Activated CD4-positive, alpha-beta T cell treated with anti-CD3 and anti-CD28 coated beads, Interleukin-2, amount 10 ng/mL, durations not matched to agents 7 days and 5 days (primary cell): ENCODE results near the gene GLA. TPM values are rescaled to one million over a fixed set of nuclear protein-coding genes. Genes with fewer than 3 reads are reported as not detected.

ENCODE experiments used
- CTCF ChIA-PET: fragments of 350-600 bp; sonication (Branson Sonifier 250); formaldehyde crosslinking; loops from one replicate; lab custom pipeline; 2021; ENCODE audit warnings: antibody characterized with exemption; lab: Charles Lee
- POLR2A ChIA-PET: fragments of 350-600 bp; sonication (Branson Sonifier 250); formaldehyde crosslinking; loops from one replicate; lab custom pipeline; 2021; ENCODE audit warnings: antibody characterized with exemption; lab: Charles Lee
- DNase-seq: peaks from one replicate; pipeline ENCODE4 v3.0.0-alpha.2; 2020
- H3K27ac Mint-ChIP-seq: one replicate; pipeline ENCODE4 v1.8.0; 2021; ENCODE audit warnings: mild to moderate bottlenecking, moderate library complexity, mixed read lengths
- H3K27me3 Mint-ChIP-seq: one replicate; pipeline ENCODE4 v1.8.0; 2021; ENCODE audit warnings: mixed read lengths
- H3K36me3 Mint-ChIP-seq: one replicate; pipeline ENCODE4 v1.8.0; 2021; ENCODE audit warnings: low read depth, mixed read lengths
- H3K4me1 Mint-ChIP-seq: one replicate; pipeline ENCODE4 v1.8.0; 2021; ENCODE audit warnings: mixed read lengths
- H3K4me3 Mint-ChIP-seq: one replicate; pipeline ENCODE4 v1.8.0; 2021; ENCODE audit warnings: mild to moderate bottlenecking, moderate library complexity, mixed read lengths
- H3K9me3 Mint-ChIP-seq: one replicate; pipeline ENCODE4 v1.8.0; 2021; ENCODE audit warnings: mixed read lengths
- total RNA-seq, 2 experiments: library from RNA; stranded (reverse); gene quantifications; one replicate each; pipeline ENCODE4 v1.2.3, GENCODE V29; 2021

Gene GLA
- 10 to 100 TPM; 28.9 to 29.5 TPM for total RNA-seq

DNA sequence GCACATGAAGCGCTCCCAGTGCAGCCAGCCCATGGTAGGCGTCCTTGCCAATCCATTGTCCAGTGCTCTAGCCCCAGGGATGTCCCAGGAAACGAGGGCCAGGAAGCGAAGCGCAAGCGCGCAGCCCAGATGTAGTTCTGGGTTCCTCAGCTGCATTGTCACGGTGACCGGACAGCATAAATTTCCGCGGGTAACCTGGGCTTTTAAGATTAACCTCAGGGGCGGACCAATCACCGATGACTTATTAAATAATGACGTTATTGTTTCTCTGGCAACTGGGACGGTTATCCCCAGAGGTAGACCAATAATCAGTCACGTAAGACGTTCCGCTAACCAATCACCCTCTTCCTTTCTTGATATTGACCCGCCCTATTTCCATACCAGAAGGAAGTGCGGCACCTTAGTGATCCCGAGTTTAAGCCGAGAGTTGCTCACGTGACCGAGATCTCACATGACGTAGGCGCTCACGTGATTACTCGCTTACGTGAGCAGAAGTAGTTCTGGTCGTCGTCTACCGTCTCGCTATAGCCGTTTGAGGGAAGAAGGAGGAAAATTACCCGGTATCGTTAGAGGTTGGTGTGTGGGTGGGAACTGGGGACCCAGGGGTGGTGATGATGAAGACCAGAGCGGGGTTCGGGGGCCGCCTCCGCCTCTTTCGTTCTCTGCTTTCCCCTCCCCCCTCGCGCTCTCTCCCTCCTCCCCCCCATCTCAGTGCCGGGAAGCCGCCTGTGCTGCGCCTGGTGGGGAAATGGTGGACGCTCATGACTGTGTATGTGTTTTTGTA lies at the start of gene GLA, which contains the start of gene HNRNPH2:
TSS of gene GLA (minus strand) at position 178 of the 784 bp plus-strand sequence. CDS start at position 156, 22 bp downstream.
TSS of gene HNRNPH2 (plus strand) at position 475 of the 784 bp plus-strand sequence. CDS start 3,767 bp downstream, outside the sequence.
- Mint-ChIP-seq H3K27ac (peak within 1 kb of the TSS; percentile 95), H3K36me3 (peaks cover 16% of the 10 kb centered on the region), H3K27me3 (no peaks in the 10 kb centered on the region), H3K4me1 (peaks cover 28% of the 10 kb centered on the region), H3K4me3 (peak within 1 kb of the TSS; percentile 83), H3K9me3 (no peaks in the 10 kb centered on the region)
- CTCF ChIA-PET: interaction anchor here (0.9 kb wide), 1 partner anchor 18 kb away, joined by 3 read pairs; no protein-coding TSS in a partner anchor
- peak; percentile 89 for DNase-seq
- POLR2A ChIA-PET: no interaction called here

GRCh38 chrX:101452056-101452455 lies 44.3 kb upstream of the GLA start:
- POLR2A ChIA-PET: no interaction called here
- no peak for DNase-seq
- H3K9me3 Mint-ChIP-seq: no peaks in the 10 kb centered on the region
- H3K27me3 Mint-ChIP-seq: no peaks in the 10 kb centered on the region
- no peak overlapping the region for H3K27ac Mint-ChIP-seq
- CTCF ChIA-PET: no interaction called here
- H3K36me3 Mint-ChIP-seq: no peaks in the 10 kb centered on the region
- H3K4me1 Mint-ChIP-seq: peaks cover 3% of the 10 kb centered on the region
- H3K4me3 Mint-ChIP-seq: no peak overlapping the region

- POLR2A ChIA-PET: no interaction called here
- H3K27ac Mint-ChIP-seq: no peak overlapping the region
- H3K9me3 Mint-ChIP-seq: no peaks in the 10 kb centered on the region
These were observed 43.2 kb upstream of the GLA start for GRCh38 chrX:101450961-101451360.

DNA sequence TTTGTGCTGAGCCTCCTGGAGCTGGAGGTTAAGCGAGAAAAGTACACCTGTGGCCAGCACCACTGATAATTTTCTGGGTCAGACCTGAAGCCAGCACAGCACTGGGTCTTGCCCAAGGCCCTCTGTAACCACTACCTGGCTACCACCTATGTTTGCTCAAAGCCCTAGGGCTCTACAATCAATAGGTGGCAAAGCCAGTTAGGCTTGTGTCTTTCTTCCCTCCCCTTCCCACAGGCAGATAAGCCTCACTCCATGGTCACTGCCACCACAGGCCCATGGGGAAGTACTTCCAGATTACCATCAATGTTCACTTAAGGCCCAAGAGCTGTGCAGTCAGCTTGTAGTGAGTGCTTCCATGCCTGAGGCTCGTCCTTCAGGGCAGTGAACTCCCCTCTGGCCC lies 42.4 kb upstream of the GLA start:
- Mint-ChIP-seq H3K27ac (no peak overlapping the region), H3K36me3 (peaks cover 2% of the 10 kb centered on the region), H3K9me3 (no peaks in the 10 kb centered on the region), H3K27me3 (no peaks in the 10 kb centered on the region), H3K4me3 (no peak overlapping the region), H3K4me1 (peaks cover 5% of the 10 kb centered on the region)
- DNase-seq: no peak
- ChIA-PET POLR2A (no interaction called here), CTCF (no interaction called here)

More at GRCh38 chrX:101450961-101451360, 43.2 kb upstream of the GLA start:
- H3K36me3 Mint-ChIP-seq: no peaks in the 10 kb centered on the region
- H3K4me3 Mint-ChIP-seq: no peak overlapping the region
- H3K4me1 Mint-ChIP-seq: peaks cover 3% of the 10 kb centered on the region
- H3K27me3 Mint-ChIP-seq: no peaks in the 10 kb centered on the region
- DNase-seq: no peak
- CTCF ChIA-PET: no interaction called here

DNA sequence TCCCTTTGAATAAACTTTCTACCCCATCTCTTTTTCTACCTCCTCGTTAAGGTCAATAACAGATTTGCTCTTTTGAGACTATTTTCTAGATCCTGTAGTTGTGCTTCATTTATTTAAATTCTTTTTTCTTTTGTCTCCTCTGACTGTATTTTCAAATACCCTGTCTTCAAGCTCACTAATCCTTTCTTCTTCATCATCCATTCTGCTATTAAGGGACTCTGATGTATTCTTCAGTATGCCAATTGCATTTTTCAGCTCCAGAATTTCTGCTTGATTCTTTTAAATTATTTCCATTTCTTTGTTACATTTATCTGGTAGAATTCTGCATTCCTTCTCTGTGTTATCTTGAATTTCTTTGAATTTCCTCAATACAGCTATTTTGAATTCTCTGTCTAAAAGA lies 41.6 kb upstream of the GLA start:
- Mint-ChIP-seq H3K9me3 (no peaks in the 10 kb centered on the region), H3K27ac (no peak overlapping the region), H3K4me1 (peaks cover 5% of the 10 kb centered on the region), H3K36me3 (peaks cover 2% of the 10 kb centered on the region), H3K4me3 (no peak overlapping the region), H3K27me3 (no peaks in the 10 kb centered on the region)
- DNase-seq: no peak
- ChIA-PET CTCF (no interaction called here), POLR2A (no interaction called here)

- no peak overlapping the region for H3K27ac Mint-ChIP-seq
- peaks cover 4% of the 10 kb centered on the region for H3K9me3 Mint-ChIP-seq
- ChIA-PET POLR2A (no interaction called here), CTCF (no interaction called here)
- peaks cover 14% of the 10 kb centered on the region for H3K36me3 Mint-ChIP-seq
- H3K27me3 Mint-ChIP-seq: no peaks in the 10 kb centered on the region
- DNase-seq: no peak
- peaks cover 2% of the 10 kb centered on the region for H3K4me1 Mint-ChIP-seq
- no peak overlapping the region for H3K4me3 Mint-ChIP-seq
These were observed 34.4 kb upstream of the GLA start for GRCh38 chrX:101442085-101442484.

- CTCF ChIA-PET: no interaction called here
These were observed 22.8 kb upstream of the GLA start for GRCh38 chrX:101430457-101431078.

DNA sequence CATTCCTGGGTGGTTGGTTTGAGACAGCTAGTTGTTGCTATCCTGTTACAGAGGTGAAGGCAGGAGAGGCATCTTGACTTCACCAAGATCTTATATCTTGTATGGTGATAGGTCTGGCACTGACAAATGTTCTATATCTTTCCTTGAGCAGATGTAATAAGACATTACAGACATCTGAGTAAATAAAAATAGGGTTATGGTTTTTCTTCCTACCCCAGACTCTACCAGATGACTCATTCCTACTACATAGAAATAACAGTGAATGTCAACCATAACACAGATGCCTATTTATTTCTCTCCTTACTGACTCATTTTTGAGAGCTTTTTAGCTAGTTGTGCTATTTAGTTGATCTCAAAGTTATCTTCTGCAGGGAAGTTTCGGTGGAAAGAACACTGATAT lies 22.2 kb upstream of the GLA start:
- no peak overlapping the region for H3K4me3 Mint-ChIP-seq
- ChIA-PET CTCF (no interaction called here), POLR2A (no interaction called here)
- peaks cover 14% of the 10 kb centered on the region for H3K4me1 Mint-ChIP-seq
- no peak for DNase-seq
- no peaks in the 10 kb centered on the region for H3K27me3 Mint-ChIP-seq
- H3K27ac Mint-ChIP-seq: no peak overlapping the region
- no peaks in the 10 kb centered on the region for H3K9me3 Mint-ChIP-seq
- H3K36me3 Mint-ChIP-seq: no peaks in the 10 kb centered on the region

More at GRCh38 chrX:101430457-101431078, 22.8 kb upstream of the GLA start:
- POLR2A ChIA-PET: no interaction called here
- Mint-ChIP-seq H3K27me3 (no peaks in the 10 kb centered on the region), H3K4me3 (no peak overlapping the region), H3K9me3 (no peaks in the 10 kb centered on the region), H3K4me1 (peaks cover 14% of the 10 kb centered on the region), H3K27ac (no peak overlapping the region), H3K36me3 (no peaks in the 10 kb centered on the region)
- DNase-seq: no peak

DNA sequence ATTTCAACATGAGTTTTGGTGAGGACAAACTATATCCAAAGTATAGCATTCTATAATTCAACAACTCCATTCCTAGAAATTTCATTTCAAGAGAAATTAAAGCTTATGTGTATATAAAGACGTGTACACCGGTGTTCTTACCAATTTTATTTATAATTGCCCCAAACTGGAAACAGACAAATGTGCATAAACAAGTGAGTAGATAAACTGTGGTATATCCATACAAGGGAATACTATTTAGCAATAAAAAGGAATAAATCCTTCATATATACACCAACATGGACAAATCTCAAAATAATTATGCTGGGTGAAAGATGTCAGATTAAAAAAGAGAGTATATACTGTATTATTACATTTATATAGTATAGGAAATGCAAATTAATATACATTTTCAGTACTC lies 20.2 kb upstream of the GLA start:
- Mint-ChIP-seq H3K27ac (no peak overlapping the region), H3K4me3 (no peak overlapping the region), H3K36me3 (no peaks in the 10 kb centered on the region), H3K9me3 (no peaks in the 10 kb centered on the region), H3K4me1 (peaks cover 14% of the 10 kb centered on the region), H3K27me3 (no peaks in the 10 kb centered on the region)
- DNase-seq: no peak
- ChIA-PET CTCF (no interaction called here), POLR2A (no interaction called here)

DNA sequence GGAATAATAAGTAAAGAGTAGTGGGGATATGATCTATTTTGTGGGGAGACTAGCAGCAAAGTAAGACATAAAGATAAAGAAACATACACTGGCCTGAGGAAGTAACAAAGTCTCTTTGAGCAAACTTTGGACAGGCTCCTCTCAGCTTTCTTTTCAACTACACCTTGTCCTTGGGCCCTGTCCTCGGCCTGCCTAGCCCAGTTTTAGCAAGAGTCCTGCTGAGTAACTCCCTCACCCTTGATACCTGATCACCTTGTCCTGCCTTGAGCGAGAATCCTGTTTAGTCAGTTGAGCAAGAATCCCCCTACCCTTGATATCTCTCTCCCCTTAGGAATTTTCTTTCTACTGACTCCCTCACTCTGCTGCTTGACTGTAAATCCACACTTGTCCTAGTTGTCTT lies 11.8 kb upstream of the GLA start:
- POLR2A ChIA-PET: no interaction called here
- peak overlapping the region; percentile 8 for H3K4me3 Mint-ChIP-seq

DNA sequence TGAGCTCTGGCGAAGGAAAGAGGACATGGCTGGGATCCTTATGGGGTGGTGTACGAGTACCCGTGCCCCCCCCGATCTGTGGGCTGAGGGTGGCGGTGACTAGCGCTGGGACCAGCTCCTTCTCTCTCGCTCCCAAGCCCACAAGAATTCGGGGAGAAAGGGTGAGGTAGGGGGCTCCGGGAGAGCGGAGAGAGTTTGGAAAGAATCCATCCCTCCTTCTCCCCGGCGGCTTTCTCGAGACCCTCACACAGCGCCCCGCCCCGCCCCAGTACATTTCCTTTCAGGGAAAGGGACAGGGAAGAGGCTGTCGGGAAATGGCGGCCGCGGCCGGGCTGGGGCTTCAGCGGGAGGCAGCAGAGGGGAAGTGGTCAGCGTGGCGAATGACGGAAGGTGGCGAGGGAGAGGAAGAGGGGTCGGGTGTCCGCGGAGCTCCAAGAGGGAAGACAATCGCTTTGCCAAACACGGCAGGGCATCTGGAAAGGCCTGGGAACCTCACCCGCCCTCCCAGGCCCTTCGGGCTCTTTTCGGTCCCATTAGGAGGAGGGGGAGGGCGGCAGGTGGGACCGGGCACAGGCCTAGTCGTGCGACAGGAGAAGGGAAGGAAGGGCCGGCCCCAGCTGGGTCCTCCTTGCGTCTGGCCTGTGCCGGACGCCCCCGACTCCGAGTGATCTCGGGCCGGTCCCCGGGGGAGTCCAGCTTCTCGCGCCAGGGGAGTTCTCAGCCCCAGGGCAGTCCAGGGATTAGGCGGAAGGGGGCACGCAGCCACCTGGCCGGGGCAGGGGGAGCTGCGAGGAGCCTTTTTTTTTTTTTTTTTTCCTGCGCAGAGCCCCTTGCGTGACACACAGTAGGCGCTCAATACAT lies 10.5 kb upstream of the GLA start:
- Mint-ChIP-seq H3K36me3 (peaks cover 3% of the 10 kb centered on the region), H3K4me3 (peak overlapping the region; percentile 82), H3K9me3 (no peaks in the 10 kb centered on the region), H3K4me1 (peaks cover 27% of the 10 kb centered on the region), H3K27me3 (no peaks in the 10 kb centered on the region), H3K27ac (peak overlapping the region; percentile 95)
- POLR2A ChIA-PET: no interaction called here
- DNase-seq: peak; percentile 30
- CTCF ChIA-PET: interaction anchor here (0.7 to 1.3 kb wide), 3 partner anchors 27 to 380 kb away, joined by 3 to 6 read pairs (median 3); partner anchors contain the start of gene RPL36A

More for the DNA sequence above, 11.8 kb upstream of the GLA start:
- Mint-ChIP-seq H3K9me3 (no peaks in the 10 kb centered on the region), H3K27ac (peak overlapping the region; percentile 33), H3K4me1 (peaks cover 27% of the 10 kb centered on the region), H3K36me3 (peaks cover 3% of the 10 kb centered on the region), H3K27me3 (no peaks in the 10 kb centered on the region)
- CTCF ChIA-PET: interaction anchor here (0.8 to 1.6 kb wide), 3 partner anchors 9 to 73 kb away, joined by 3 to 5 read pairs (median 3); no protein-coding TSS in a partner anchor
- DNase-seq: no peak

DNA sequence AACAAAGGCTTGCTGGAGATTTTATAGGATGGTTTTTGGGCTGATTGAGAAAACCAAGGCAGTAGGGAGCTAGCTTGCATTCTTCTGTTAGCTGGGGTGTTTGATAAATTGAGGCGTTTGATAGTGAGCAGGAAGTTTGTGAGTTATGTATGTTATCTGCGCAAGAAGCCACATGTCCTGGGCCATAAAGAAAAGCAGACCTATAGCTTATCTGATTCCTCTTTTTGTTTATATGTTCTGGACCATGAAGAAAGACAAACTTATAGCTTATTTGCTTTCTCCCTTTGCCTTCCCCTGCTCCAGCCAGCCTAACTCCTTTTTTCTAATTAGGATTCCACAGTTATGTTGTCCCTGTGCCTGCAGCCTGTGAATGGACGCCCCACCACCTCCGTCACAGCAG lies 9.5 kb upstream of the GLA start:
- Mint-ChIP-seq H3K36me3 (peaks cover 12% of the 10 kb centered on the region), H3K4me3 (peak overlapping the region; percentile 82), H3K27me3 (no peaks in the 10 kb centered on the region), H3K4me1 (peaks cover 35% of the 10 kb centered on the region), H3K9me3 (no peaks in the 10 kb centered on the region), H3K27ac (peak overlapping the region; percentile 95)
- ChIA-PET POLR2A (no interaction called here), CTCF (interaction anchor here (1.3 to 1.7 kb wide), 2 partner anchors 26 to 342 kb away, joined by 5 to 6 read pairs; partner anchors contain the start of gene RPL36A)
- no peak for DNase-seq
